CD4-positive, alpha-beta T cell (primary cell): ENCODE data around the gene SFXN5. TPM values are rescaled to one million over a fixed set of nuclear protein-coding genes. Genes with fewer than 3 reads are reported as not detected.

Experiments used
- ATAC-seq: fragments of 200-7000 bp; cut with Tn5 transposase; one replicate; pipeline ENCODE4 v1.10.0; 2022; ENCODE audit warnings: mild to moderate bottlenecking; ENCODE audit not compliant: poor library complexity
- CTCF ChIA-PET: fragments of 350-600 bp; sonication (Branson Sonifier 250); formaldehyde crosslinking; loops from one replicate; lab custom pipeline; 2021; ENCODE audit warnings: antibody characterized with exemption, inconsistent platforms; lab: Charles Lee
- POLR2A ChIA-PET: fragments of 350-600 bp; sonication (Branson Sonifier 250); formaldehyde crosslinking; loops from one replicate; lab custom pipeline; 2021; ENCODE audit warnings: antibody characterized with exemption, inconsistent platforms; lab: Charles Lee
- DNase-seq, 14 experiments: peaks; one replicate each; pipeline ENCODE4 v3.0.0-alpha.2; 2013 to 2020; ENCODE audit warnings: mixed read lengths in 2 of 14
- H3K27ac ChIP-seq, 2 donors: one replicate each; pipeline versions ENCODE4 v1.5.1 to v1.7.0; 2013; ENCODE audit warnings: low read length in 2 of 2, low read depth in 1 of 2, mild to moderate bottlenecking in 1 of 2
- H3K27me3 ChIP-seq, 2 experiments: 1 replicate in 1 of 2; 2 replicates in 1 of 2; pipeline versions ENCODE4 v1.6.1 to v1.7.0; 2013; ENCODE audit warnings: low read length in 2 of 2, control low read depth in 1 of 2, mild to moderate bottlenecking in 1 of 2, moderate library complexity in 1 of 2; ENCODE audit not compliant: insufficient read depth in 2 of 2, control insufficient read depth in 1 of 2
- H3K36me3 ChIP-seq: one replicate; pipeline ENCODE4 v1.6.1; 2013; ENCODE audit warnings: low read length, control low read depth; ENCODE audit not compliant: insufficient read depth
- H3K4me1 ChIP-seq: one replicate; pipeline ENCODE4 v1.6.1; 2013; ENCODE audit warnings: low read length, control low read depth; ENCODE audit not compliant: insufficient read depth
- H3K4me3 ChIP-seq: one replicate; pipeline ENCODE4 v1.5.1; 2013; ENCODE audit warnings: mild to moderate bottlenecking, low read length, moderate library complexity
- H3K9me3 ChIP-seq, 2 experiments: 1 replicate in 1 of 2; 2 replicates in 1 of 2; pipeline versions ENCODE4 v1.6.1 to v1.7.0; 2013; ENCODE audit warnings: low read length in 2 of 2, mild to moderate bottlenecking in 2 of 2, control low read depth in 1 of 2, moderate library complexity in 1 of 2; ENCODE audit not compliant: control insufficient read depth in 1 of 2, insufficient read depth in 1 of 2
- H3K27ac Mint-ChIP-seq: one replicate; pipeline ENCODE4 v1.8.0; 2020; ENCODE audit warnings: mixed read lengths
- H3K27me3 Mint-ChIP-seq: one replicate; pipeline ENCODE4 v1.8.0; 2021; ENCODE audit warnings: mixed read lengths
- H3K36me3 Mint-ChIP-seq: one replicate; pipeline ENCODE4 v1.8.0; 2021; ENCODE audit warnings: low read depth, mixed read lengths
- H3K4me1 Mint-ChIP-seq: one replicate; pipeline ENCODE4 v1.8.0; 2021; ENCODE audit warnings: low read depth, mixed read lengths
- H3K4me3 Mint-ChIP-seq: one replicate; pipeline ENCODE4 v1.8.0; 2020; ENCODE audit warnings: mild to moderate bottlenecking, mixed read lengths
- H3K9me3 Mint-ChIP-seq: one replicate; pipeline ENCODE4 v1.8.0; 2020; ENCODE audit warnings: mixed read lengths
- intact Hi-C, 2 experiments: fragments of 100-400 bp; cut with DNase I in 1 of 2; cut with micrococcal nuclease in 1 of 2; formaldehyde crosslinking; loops; one replicate each; pipeline versions ENCODE4 v1.15.1 to v1.9.0; 2023 to 2025; cut with DNase I, micrococcal nuclease
- total RNA-seq, 174 experiments: library from RNA in 2 of 174; stranded (reverse) in 2 of 174; gene quantifications; one replicate each; pipeline ENCODE4 v1.2.3 and lab custom pipeline; 2021 to 2026
- TF ChIP-seq, protein P1 (sequence below): fragments of 200-600 bp; IDR thresholded peaks from one replicate; pipeline ENCODE4 v1.8.0; 2022; ENCODE audit warnings: antibody characterized with exemption, mild to moderate bottlenecking

The SFXN5 gene
- total RNA-seq, 2 experiments from 2014 or later, result 5.1 to 5.4 TPM

DNA sequence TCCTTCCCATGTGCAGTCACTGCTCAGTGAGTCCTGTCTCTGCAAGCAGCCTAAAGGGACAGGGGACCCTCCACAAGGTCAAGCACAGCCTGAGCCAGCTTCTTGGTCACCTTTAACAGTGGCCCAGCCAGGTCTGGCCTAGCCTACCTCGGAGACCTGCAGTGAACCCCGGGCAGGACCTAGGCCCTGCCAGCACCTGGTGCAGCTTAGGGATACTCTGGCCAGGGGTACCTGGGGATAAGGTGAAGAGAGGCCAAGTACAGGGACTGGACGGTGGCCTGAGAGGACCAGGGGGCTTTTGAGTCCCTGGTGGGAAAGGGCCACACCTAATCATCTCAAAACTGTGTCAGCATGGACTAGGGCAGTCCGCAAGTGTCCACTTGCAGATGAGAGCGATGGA, 86.4 kb downstream of the SFXN5 start:
- Histone ChIP-seq H3K36me3 (no peaks in the 10 kb centered on the region), H3K9me3 (no peaks in the 10 kb centered on the region), H3K27me3 (no peaks in the 10 kb centered on the region), H3K4me3 (no peak overlapping the region), H3K27ac (no peak overlapping the region), H3K4me1 (no peaks in the 10 kb centered on the region)
- Mint-ChIP-seq H3K36me3 (no peaks in the 10 kb centered on the region), H3K27ac (no peak overlapping the region), H3K4me1 (no peaks in the 10 kb centered on the region), H3K9me3 (no peaks in the 10 kb centered on the region), H3K27me3 (no peaks in the 10 kb centered on the region), H3K4me3 (no peak overlapping the region)
- ChIA-PET CTCF (interaction anchor here (1.7 kb wide), 1 partner anchor 11 kb away, joined by 4 read pairs; no protein-coding TSS in a partner anchor), POLR2A (interaction anchor here (0.8 kb wide), 1 partner anchor 153 kb away, joined by 4 read pairs; no protein-coding TSS in a partner anchor)
- no peak for ATAC-seq
- intact Hi-C loops, result no loop called here
- TF ChIP-seq, protein P1, sequence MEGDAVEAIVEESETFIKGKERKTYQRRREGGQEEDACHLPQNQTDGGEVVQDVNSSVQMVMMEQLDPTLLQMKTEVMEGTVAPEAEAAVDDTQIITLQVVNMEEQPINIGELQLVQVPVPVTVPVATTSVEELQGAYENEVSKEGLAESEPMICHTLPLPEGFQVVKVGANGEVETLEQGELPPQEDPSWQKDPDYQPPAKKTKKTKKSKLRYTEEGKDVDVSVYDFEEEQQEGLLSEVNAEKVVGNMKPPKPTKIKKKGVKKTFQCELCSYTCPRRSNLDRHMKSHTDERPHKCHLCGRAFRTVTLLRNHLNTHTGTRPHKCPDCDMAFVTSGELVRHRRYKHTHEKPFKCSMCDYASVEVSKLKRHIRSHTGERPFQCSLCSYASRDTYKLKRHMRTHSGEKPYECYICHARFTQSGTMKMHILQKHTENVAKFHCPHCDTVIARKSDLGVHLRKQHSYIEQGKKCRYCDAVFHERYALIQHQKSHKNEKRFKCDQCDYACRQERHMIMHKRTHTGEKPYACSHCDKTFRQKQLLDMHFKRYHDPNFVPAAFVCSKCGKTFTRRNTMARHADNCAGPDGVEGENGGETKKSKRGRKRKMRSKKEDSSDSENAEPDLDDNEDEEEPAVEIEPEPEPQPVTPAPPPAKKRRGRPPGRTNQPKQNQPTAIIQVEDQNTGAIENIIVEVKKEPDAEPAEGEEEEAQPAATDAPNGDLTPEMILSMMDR, result no peak
- DNase-seq, result no peak

GRCh38 chr2:72984172-72984671, 87.3 kb downstream of the SFXN5 start:
- Mint-ChIP-seq H3K27ac (no peak overlapping the region), H3K4me1 (no peaks in the 10 kb centered on the region), H3K9me3 (no peaks in the 10 kb centered on the region), H3K4me3 (no peak overlapping the region), H3K27me3 (no peaks in the 10 kb centered on the region), H3K36me3 (no peaks in the 10 kb centered on the region)
- intact Hi-C loops, result no loop called here
- Histone ChIP-seq H3K4me3 (no peak overlapping the region), H3K27me3 (no peaks in the 10 kb centered on the region), H3K9me3 (no peaks in the 10 kb centered on the region), H3K4me1 (no peaks in the 10 kb centered on the region), H3K36me3 (no peaks in the 10 kb centered on the region), H3K27ac (no peak overlapping the region)
- TF ChIP-seq, protein P1, result no peak
- ATAC-seq, result no peak
- no peak for DNase-seq
- POLR2A ChIA-PET, result interaction anchor here (0.8 kb wide), 1 partner anchor 154 kb away, joined by 4 read pairs; no protein-coding TSS in a partner anchor
- CTCF ChIA-PET, result no interaction called here

DNA sequence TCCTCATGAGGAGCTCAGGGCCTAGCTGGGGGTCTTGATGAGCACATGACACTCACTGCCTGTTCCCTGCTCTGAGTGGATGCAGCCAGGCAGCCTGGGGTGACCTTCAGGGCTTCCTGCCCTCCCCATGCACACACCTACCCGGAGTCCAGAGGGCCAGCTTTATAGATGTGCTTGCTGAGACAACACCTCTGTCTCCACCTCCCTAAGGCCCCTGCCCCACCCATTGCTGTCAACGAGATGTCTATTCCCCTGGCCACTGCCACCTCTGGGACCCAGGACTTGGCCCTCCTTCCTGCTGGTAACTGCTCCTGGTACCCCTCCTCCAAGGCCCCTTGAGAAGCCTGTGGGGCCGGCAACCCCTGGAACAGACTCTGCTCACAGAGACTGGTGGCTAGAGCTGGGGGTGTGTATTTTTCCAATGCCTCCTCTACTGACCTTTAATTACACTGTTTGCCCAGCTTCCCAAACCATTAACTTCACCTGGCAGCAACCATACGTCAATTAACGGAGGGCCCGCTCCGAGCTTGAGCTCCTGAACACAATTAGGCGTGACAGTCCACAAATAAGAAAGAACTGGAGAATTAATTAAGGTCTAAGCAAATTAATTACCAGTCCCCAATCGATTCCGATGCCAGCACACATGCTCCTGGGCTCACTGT, 87.9 kb downstream of the SFXN5 start:
- Mint-ChIP-seq H3K9me3 (no peaks in the 10 kb centered on the region), H3K4me1 (no peaks in the 10 kb centered on the region), H3K27me3 (no peaks in the 10 kb centered on the region), H3K27ac (no peak overlapping the region), H3K36me3 (no peaks in the 10 kb centered on the region), H3K4me3 (no peak overlapping the region)
- Histone ChIP-seq H3K4me3 (no peak overlapping the region), H3K27me3 (no peaks in the 10 kb centered on the region), H3K36me3 (no peaks in the 10 kb centered on the region), H3K9me3 (no peaks in the 10 kb centered on the region), H3K4me1 (no peaks in the 10 kb centered on the region), H3K27ac (no peak overlapping the region)
- POLR2A ChIA-PET, result no interaction called here
- CTCF ChIA-PET, result interaction anchor here (0.6 kb wide), 1 partner anchor 9 kb away, joined by 3 read pairs; no protein-coding TSS in a partner anchor
- ATAC-seq (no peak), DNase-seq (no peak)
- TF ChIP-seq, protein P1, result no peak
- intact Hi-C loops, result no loop called here
